Measurements from ENCODE around the gene DDX42.
"Not testable (repeated sequence)": the region's sequence is repeated elsewhere in the genome, so short reads cannot be mapped to it uniquely, and the experiment has no call there.

DDX42 gene

DNA sequence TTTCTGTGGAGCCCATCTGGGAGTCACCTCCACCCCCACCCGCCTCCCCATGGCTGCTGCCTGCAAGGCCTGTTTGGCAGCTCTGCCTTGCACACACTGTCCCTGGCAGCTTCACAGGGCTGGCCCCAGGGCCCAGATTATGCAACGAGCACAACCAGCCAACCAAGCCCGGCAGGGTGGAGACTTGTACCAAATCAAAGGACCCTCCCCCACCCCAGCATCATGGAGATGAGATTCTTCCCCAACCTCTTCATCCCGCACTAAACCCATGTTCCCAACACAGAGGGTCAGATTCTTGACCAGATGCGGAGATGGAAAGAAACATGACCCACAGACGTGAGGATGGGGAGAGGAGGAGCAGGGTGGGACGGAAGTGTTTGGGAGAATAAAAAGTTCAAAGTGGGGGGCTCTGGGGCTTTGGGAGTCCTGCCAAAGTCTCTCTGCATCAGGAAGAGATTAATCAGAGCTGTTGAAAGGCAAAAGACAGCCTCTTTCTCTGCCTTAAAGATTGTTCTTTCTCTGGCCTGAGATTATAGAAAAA, 64.7 kb downstream of the DDX42 start:
- DNase-seq: peak; percentile 7 to 97 (median 79)

DNA sequence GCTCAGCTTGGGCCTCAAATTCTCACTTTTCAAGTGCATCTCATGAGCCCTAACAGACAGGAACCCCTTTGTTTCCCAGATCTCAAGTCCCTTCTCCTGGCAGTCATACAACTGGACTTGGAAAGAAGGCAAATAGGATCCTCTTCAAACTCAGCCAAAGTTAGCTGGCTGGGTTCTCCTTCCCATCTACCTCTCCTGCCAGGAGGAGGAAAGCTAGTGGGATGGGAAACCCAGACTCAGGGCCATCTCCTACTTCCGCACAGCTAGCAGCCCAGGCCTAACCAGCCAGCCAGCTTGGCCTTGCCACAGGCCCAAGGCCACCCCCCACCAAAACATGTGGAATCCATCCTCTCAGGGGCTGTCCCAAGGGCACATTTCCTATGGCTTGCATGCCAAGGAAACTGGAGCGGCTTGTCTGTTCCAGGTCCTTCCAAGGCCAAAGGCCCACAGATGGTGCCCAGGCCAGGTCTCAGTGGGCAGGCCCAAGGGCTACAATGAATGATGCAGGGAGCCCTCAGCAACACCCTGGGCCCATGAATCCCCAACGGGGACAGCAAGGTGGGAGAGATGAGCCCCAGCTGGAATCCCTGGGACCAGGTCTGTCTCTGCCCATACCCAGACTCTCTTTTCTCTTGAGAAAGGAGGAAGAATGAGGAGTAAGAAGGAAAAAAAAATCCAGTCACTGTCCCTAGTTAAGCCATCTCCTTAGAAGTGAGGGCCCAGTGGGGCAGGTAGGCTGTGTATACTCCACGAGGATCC, 66.8 kb downstream of the DDX42 start:
- peak in 11 of 51 donors; percentile 7 to 55 (median 24) for DNase-seq

DNA sequence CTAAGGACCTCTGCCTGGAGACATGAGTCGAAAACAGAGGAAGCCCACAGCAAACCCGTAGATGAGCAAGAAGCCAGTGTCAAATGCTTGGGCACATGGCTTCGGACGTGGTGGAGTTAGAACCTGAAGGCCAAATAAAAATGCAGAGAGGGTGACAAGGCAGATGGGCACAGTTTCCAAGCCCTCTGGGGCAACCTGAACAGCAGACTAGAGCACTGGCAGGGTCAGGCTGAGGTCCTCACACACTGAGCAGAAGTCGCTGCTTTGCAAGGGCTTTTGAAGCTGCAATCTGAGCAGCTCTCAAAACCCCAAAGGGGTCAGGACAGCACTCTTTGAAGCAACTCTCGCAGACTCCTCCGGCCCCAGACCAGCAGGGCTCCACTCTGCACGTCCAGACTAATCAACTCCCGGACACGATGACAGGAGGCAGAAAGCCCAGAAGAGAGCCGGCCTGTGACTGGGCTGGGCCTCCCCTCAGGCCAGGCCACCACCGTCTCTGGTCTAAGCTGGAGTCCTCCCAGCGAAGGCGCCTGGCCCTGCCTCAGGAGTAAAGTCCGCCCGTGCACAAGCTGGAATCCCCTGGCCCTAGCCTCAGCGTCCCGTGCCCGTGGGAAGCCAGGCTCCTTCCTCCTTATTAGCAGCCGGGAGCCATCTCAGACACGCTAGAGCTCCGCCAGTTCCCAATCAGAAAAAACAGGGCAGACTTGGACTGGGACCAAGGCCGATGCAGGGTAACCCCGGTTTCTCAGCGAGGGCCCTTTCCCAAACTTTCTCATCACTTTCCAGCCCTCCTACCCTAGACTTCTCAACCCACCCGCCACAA, 67.6 kb downstream of the DDX42 start:
- peak in 36 of 51 donors; percentile 19 to 75 (median 44) for DNase-seq

DNA sequence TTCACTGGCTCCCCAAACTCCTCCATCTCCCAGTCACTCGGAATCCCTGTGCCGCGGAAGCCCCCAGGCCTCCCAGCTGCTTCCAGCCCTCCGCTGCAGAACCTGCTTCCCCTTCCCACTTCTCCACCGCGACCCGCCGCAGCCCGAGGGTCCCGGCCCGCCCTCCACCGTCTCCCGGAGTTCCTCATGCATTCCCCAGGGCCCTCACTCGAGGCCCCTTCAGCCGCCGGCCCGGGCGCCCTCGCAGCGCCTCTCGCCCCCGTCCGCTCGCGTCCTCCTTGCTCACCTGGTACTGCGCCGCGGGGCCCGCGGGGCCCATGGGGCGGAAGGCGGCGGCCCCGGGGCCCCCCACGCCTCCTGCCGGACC, 68.2 kb downstream of the DDX42 start:
- peak in 11 of 51 donors; percentile 36 to 58 (median 54) for DNase-seq

DNA sequence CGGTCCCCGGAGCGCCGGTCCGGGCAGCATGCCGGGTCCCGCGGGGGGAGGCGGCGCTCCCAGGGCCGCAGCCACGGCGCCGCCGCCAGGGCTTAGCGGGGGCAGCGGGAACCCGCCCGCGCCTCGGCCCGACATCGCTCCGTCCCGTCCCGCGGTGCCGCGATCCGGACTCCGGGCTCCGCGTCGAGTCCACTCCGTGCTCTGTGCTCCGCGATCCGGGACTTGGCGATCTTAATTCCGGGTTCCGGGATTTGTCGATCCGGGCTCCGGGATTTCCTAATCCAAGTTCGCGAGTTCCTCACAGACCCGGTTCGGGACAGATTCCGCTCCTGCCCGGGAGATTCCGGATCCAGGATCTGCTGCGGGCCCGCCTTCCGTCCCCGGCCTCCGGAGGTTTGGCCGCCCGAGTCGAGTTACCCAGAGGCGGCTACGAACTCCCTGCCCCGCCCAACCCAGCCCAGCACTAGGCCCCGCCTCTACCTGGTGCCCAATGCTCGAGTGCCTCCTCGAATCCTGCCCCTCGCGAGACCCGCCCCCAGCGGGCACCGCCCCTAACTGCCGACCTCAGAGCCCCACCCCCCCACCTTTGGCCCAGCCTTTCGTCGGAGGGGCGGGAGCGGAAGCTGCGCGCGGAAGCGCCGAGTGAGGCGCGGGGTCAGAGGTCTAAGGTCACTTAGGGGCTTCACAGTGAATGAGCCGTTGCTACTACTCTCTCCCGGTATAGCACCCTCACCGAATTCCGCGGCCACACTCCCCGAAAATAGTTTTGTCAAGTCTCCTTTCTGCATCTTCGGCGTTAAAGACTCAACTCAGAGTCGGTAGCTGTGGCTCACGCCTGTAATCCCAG, 68.8 kb downstream of the DDX42 start, which contains the start of gene SMARCD2:
SMARCD2 (minus strand) TSS at position 146 of the 847 bp plus-strand sequence; CDS start at position 135, 11 bp downstream.
- DNase-seq: peak; percentile 77 to 100 (median 98)

DNA sequence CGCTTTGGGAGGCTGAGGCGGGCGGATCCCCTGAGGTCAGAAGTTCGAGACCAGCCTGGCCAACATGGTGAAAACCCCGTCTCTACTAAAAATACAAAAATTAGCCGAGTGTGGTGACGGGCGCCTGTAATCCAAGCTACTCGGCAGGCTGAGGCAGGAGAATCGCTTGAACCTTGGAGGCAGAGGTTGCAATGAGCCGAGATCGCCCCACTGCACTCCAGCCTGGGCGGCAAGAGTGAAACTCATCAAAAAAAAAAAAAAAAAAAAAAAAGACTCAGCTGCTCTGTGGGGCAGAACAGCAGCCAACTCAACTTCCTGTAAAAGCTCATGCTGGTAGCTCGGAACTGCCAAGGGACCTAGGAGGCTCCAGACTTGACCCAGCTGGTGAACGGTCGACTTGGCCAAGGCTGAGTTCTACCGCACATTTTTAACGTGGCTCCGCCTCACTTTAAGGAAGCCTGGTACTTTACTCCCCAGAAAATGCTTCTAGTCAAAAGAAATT, 69.5 kb downstream of the DDX42 start:
- peak in 6 of 51 donors; percentile 10 to 39 (median 14) for DNase-seq

DNA sequence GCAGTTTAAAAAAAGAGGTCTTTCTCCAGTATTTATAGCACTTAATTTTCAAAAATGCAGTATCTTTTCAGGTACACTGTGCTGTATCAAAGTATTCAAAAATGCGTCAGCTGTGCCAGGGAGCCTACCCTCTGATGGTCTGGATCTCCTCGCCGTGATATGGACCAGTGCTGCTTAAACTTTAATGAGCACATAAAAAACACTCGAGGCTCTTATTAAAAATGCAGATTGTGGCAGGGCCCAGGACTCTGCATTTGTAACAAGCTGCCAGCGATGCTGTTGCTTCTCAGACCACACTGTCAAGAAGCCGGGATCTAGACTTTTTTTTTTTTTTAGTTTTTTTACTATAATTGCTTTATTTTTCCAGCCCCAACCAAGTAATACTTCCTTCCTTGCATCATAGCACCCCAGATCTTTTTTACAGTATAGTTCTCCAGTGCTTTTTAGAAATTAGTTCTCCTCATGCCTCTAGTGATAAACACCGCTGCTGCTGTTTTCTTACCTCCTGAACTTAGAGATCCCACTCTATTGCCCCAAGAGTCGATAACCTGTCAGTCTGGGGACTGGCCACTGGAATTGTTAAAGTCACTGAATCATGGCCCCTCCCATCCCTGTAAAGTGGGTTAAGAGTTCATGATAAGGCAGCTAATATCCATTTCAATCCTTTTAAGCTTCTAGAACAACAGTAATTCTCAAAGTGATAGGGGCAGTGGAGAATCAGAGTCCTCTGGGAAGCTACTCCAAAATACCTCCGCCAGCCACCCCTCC, 70.1 kb downstream of the DDX42 start:
- DNase-seq: no peak

DNA sequence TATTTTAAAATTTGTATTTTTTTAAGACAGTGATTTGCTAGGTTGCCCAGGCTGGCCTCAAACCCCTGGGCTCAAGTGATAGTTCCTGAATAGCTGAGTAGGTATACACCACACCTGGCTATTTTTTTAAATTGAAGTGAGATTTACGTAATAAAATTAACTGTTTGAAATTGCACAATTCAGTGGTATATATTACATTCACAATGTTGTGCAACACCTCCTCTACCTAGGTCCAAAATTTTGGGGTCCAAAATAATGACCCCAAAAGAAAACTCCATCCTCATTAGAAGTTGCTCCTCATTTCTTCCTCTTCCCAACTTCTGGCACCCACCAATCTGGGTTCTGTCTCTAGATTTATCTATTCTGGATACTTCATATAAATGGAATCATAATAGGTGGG, 71.5 kb downstream of the DDX42 start:
- DNase-seq: no peak

DNA sequence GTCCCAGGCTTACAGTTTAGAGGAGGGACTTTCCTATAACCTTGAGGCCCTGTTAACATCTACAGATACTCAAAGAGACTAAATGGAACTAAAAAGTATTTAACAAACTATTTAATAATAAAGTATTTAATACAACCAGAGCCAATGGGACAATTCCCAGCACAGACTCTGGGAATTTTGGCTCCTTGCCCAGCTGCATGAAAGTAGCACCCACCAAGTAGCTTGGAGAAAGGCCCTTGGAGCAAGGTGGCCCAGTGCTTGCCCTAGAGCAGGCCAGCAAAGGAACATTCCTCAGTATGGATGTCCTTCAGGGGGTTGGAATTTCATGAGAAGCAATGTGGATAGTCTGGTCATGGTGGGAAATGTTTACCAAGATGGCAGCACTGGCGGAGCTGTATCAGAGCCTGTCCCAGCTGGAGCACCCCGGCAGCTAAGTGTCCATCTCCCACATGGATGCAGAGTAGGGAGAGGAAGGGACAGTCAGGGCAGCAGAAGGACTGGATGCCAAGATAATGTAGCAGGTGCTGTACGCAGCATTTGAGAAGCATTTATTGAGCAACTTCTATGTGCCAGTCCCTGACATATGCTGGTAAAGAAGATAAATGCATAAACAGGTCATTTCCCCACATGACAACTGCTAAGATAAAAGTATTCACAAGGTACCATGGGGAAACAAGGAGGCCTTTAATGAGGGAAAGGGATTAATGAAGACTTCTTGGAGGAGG, 73.7 kb downstream of the DDX42 start:
- no peak for DNase-seq

DNA sequence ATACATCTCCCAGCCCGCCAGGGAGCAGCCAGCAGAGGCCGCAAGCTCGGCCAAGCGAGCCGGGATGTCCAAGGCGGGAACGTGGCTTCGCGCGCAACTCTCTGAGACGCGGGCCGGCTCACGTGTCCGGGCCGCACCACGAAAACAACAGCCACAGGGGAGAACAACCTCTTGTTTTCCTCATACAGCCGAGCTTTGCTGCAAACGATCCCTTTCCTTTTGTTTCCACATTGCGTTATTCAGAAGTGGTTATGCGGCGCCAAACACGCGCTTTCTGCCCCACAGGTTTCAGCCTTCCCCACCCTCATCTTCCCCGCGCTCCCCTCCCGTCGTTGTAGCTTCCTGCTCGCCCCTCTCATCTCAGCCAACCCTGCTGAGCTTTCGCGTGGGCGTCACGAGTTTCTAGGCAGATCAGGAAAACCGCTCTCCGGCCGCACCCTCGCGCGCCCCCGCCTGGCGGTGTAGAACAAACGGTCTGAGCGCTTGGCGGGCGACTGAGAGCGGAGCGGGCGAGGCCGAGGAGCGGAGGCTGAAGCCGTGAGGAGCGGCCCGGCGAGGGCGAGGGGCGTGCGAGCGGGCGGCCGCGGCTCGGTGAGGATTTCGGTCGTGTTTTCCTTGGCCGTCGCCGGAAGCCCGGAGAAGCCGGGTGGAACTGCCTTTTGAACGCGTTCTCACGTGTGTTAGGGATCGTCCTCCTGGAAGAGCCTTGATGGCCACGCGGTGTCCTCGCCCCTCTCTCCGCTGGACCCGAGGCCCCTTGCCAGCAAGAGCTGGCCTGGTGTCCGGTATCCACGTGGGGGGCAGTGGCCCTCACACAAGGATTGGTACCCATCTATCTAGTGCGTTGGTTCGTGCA, 75.1 kb downstream of the DDX42 start:
- peak; percentile 19 to 89 (median 76) for DNase-seq

DNA sequence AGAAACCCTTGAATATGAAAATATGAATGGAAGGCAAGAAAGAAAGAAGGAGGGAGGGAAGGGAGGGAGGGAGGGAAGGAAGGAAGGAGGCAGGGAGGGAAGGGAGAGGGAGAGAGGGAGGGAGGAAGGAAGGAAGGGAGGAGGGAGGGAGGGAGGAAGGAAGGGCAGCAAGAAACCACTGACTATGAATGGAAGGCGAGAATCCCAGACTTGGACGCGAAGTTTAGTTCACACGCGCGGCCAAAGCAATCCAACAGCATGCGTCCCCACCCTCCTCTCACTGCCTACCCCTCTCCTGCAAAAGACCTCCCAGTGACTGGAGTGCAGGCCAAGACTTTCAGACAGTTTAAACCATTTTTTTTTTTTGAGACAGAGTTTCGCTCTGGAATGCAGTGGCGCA, 76.4 kb downstream of the DDX42 start:
- DNase-seq: no peak

DNA sequence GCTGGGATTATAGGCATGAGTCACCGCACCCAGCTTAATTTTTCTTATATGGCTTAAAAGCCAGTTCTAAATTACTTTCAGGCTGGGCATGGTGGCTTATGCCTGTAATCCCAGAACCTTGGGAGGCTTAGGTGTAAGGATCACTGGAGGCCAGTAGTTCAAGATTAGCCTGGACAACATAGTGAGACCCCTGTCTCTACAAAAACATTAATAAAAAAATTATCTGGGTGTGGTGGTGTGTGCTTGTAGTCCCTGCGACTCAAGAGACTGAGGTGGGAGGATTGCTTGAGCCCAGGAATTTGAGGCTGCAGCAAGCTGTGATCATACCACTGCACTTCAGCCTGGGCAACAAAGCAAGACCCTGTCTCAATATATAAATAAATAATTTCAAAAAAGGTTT, 79.3 kb downstream of the DDX42 start:
- no peak for DNase-seq

DNA sequence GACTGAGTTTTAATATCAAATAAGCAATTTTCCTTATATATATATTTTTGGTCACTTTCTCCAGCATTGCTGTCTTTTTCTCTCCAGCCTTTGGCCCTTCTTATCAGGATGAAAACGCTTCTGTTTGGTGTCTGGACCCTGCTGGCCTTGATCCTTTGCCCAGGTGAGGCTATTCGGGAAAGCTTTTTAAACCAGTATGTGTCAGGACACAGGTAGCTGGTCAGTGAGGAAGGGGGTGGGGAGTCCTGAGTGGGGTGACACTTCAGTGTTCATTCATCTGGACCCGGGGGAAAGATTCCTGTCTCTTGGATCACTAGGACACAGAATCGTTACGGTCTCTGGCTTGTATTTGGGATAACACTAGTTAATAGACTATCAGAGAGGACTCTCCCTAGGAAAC, 80.7 kb downstream of the DDX42 start:
- DNase-seq: no peak

DNA sequence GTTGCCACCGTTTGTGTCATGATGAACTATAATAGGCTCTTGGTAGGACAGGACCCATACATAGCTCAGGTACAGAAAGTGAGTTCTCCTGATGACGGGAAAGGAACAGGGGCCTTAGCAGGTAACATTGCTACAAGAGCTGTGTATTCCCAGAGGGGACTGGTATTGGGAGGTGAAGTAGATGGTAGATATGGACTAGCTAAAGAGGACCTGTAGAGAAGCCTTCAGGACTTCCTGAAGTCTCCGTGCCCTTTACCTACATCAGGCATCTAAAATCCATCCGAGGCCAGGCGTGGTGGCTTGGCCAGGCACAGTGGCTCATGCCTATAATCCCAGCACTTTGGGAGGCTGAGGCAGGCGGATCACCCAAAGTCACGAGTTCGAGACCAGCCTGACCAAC, 81.2 kb downstream of the DDX42 start:
- DNase-seq: no peak

DNA sequence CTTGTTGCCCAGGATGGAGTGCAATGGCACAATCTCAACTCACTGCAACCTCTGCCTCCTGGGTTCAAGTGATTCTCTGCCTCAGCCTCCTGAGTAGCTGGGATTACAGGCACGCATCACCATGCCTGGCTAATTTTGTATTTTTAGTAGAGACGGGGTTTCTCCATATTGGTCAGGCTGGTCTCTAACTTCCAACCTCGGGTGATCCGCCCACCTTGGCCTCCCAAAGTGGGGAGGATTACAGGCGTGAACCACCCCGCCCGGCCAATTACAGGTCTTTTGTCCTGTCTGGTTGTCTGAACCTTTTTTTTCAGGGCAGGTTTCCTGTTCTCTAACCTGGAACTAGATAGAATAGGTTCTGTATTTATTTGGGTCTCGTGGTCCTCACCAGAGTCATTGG, 82.5 kb downstream of the DDX42 start:
- not testable (repeated sequence) for DNase-seq

DNA sequence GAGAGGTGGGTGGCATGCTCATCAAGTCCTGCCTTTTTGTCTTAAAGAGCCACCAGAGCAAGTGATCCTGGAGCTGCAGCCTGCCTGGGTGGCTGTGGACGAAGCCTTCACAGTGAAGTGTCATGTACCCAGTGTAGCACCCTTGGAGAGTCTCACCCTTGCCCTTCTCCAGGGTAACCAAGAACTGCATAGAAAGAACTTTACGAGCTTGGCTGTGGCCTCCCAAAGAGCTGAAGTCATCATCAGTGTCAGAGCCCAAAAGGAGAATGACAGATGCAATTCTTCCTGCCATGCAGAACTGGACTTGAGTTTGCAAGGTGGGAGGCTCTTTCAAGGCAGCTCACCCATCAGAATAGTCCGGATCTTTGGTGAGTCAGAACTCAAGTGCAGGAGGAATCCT, 85.3 kb downstream of the DDX42 start:
- no peak for DNase-seq

DNA sequence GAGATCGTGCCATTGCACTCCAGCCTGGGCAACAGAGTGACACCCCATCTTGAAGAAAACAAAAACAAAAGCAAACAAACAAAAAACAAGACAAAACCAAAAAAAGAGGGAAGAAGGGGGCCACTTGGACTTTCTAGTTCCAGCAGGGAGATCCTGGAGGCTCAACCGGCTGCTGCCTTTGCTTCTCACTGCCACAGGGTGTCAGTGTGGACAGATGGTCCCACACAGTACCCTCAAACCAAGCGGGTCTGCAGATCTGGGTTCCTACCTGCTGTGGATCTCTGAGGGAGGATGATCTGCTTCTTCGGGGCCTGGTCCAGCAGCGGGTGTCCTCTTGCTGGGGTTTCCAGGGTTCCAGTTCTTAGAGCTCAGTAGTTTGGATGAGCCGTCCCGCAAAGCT, 92.7 kb downstream of the DDX42 start:
- not testable (repeated sequence) for DNase-seq
